EL (cell line): ENCODE data around the gene HES6.
"Not testable (repeated sequence)": the region's sequence is repeated elsewhere in the genome, so short reads cannot be mapped to it uniquely, and the experiment has no call there.

Experiments used
- DNase-seq: peaks from one replicate; pipeline ENCODE4 v3.0.0-alpha.2; 2016

Gene HES6

DNA sequence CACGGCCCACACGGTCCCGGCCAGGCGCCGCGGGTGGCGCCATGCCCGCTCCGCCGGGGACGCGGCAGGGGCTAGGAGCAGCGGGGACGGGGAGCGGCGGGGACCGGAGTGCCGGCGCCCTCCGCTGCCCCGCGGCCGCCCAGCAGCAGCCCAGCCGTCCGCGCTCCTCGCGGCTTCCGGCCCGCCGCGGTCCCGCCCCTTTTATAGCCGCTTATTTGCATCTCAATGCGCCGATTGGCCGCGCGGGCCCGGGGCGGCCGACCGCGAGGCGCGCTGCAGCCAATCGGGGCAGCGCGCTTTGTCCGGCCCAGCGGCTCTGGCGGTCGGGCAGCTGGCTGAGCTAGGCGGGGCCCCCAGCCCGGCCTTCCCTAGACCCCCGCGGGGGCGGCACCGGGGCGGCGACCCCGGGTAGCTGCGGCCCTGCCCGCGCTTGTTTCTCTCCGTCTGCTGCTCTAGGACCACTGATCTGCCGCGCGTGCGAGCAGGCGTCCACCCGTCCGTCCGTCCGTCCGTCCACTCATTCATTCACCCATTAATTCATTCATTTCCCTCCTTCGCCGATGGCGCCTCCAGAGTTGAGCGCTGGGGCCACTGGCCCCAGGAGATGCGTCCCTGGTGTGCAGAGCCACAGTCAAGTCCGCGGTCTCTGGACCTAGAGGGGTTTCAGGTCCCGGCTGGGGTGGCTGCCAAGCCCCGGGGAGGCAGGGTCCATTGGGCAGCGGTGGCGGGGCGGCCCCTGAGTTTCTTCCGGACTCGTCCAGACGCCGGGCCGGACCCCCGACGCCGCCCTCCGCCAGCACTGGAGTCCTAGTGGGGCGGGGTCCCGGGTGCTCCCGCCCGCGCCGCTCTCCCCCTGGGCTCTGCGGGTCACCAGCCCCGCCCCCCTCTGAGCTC is at the start of gene HES6:
Gene HES6 (minus strand): TSS at position 176 of the 894 bp plus-strand sequence. CDS start 133 bp downstream, at position 43.
- DNase-seq = peak; percentile 88

DNA sequence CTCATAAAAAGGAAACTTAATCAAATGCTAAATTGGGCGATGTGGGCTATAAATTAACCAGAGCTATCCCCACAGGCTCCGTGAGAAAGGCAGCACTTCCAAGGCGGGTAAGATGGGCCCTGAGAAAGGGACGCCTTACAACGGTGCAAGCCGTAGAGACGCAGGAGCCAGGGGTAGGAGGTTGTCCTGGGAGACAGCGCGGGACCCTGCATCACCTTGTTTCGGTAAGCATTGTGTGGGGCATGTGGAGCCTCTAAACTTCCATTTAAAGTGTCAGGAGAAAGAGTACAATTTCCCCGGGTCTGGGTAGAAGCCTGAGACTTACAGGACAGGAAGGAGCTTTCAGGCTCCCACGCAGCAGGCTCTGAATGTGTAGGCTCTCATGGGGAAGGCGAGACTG is 49.7 kb upstream of the HES6 start:
- no peak for DNase-seq

GRCh38 chr2:238288650-238289573 is 49.1 kb upstream of the HES6 start:
- peak; percentile 98 for DNase-seq

DNA sequence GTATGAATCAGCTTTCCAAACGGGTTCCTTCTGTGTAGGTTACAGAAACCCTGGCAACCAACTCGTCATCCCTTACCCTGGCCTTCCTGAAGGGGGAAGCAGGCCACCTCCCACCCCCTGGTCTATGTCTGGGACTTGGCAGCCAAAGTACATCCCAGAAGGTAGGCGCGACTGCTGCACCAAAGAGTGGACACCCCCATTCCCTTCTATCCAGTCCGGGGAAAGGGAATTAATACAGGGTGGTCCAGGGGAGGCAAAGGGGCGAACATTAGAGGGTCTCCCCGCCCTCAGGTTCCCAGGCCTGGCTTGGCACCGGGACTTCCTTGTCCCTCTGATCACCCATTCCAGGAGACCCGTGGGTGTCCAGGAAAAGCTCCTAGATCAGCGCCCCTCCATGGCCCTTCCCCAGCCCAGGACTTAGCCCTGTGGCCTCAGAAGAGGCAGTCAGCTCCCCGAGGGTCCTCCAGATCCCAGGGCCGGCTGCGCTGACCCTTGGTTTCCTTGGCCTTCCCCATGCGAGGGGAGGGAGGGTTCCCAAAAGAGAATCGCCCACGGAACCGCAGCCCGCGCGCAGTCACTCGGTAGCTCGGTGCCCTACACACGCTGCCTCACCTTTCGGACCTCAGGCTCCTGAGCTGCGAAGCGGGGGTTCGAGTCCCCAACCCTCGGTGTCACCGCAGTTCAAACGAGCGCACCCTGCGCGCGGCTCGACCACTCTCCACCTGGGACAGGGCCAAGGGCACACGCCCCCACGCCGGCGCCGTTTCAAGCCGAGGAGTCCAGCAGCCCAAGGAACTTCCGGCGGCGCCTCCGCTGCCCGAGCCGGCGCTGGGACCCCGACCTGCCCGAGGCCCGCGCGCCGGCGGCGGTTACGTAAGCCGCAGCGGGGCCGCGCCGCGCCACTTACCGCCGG is 48.2 kb upstream of the HES6 start, which contains the start of gene PER2:
Gene PER2 (minus strand): TSS at position 874 of the 913 bp plus-strand sequence. CDS start 10,674 bp downstream, outside the sequence.
- peak; percentile 78 for DNase-seq

GRCh38 chr2:238286987-238287736 is 47.3 kb upstream of the HES6 start:
- no peak for DNase-seq

DNA sequence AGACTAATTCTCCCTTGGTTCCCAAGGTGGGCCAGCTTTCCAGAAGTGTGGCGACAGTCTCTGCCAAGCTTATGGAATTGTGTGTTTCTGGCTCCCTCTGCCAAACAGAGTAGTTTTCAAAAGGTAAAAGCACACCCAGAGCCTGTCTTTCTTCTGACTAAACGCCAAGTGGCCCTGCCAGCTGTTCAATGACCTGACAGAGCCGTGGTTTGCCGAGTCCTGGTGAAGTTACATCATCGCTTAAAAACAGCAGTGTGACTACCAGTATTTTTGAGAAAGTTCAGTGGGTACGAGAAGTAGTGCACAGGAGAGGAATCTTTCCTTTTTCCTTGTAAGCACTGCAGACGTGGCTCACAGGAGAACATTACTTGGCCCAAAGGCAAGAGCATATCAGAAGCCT is 46.7 kb upstream of the HES6 start:
- peak; percentile 69 for DNase-seq

- no peak for DNase-seq
Measured at GRCh38 chr2:238286095-238286494, 46.3 kb upstream of the HES6 start.

DNA sequence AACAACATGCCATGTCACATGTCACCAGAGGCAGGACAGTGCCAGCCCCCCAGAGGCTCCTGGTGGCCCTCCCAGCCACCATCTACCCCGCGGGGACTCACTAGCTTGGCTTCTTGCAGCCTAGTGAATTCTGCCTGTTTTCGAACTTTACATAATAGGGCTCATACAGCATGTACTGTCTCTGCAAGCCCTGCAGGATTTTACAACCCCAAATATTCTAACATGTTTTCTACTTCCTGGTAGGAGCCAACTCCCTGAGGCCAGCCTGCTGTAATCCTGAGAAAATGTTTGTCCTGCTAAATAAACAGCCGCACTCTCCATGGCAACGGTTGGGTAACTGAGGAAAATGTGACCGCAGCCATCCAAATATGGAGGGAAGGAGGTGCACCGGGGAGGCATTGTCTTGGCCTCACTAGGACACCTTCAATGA is 45.8 kb upstream of the HES6 start:
- DNase-seq = peak; percentile 91

DNA sequence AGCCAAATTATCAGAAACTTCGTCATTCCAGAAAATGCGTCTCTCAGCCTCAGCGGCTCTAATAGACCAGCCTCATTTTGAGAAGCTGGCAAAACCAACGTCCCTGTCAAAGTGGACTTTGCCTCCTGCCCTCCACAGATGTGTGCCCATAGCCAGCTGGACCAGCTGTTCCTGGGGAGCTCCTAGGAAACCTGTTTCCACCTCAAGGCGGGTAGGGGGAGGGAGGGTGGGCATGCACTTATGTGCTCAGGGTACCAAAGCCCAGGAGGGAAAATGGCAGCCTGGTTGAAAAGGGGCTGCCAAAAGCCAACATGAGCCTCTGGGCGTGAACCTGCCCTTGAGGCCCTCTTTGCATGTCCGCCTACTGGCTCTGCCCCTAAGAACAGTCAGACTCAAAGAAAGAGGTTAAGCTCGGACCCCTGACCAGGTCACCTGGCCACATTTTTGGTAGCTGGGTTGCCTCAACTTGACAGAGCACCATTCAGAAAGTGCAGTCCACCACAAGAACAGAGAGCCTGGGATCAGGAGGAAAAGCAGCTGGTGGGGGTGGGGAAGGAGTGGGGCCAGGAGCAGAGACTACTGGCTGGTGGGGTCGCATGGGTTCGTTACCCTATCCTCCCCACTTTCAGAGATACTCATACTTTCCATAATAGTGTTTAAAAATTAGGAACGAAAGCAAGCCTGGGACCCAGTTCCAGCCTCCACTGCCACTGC is 45.1 kb upstream of the HES6 start:
- DNase-seq = no peak

- no peak for DNase-seq
Measured at GRCh38 chr2:238282861-238283738, 43.3 kb upstream of the HES6 start.

DNA sequence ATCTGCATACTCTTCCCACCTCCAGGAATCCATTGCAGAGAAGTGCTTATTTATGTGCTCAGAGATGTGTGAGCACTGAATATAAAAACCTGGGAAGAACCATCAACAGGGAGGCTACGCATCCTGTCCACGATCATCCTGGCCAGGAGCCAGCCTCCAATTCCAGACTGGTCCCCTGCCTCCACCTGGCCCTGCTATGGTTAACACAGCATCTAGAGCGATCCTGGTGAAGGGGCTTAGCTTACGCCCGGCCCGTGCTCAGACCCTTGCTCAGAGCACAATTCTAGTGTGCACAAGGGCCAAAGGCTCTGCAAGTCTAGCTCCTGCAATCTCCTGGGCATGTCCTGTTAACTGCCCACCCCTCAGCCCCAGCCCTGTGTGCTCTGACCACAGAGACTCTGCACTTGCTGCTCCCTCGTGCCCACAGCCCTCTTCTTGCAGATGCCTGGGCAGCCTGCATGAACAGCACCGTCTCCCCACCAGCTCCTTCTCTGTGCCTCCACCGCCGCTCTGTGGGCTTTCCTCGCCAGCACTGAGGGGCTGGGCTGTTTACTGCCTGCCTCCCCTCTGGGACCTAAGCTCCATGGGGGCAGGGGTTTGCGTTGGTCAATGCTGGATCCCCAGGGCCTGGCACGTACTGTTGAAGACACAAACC is 42.1 kb upstream of the HES6 start:
- DNase-seq = no peak

- no peak for DNase-seq
Measured at GRCh38 chr2:238280083-238280825, 40.4 kb upstream of the HES6 start.

DNA sequence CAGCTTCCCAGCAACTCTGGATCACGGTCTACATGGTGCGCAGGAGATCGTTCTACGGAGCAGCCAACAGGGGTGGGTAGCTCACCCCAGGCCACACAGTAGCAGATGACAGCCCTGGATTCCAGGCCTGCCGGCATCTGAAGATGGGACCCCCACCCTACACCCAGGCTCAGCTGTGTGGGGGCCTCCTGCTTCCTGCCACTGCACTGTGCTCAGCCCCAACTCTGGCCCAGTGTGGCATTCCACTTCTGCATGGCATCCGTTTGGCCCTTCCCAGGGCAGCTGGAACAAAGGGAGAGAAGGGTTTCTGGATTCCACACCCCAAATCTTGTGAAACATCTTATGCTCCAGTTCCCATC is 39.5 kb upstream of the HES6 start:
- no peak for DNase-seq

DNA sequence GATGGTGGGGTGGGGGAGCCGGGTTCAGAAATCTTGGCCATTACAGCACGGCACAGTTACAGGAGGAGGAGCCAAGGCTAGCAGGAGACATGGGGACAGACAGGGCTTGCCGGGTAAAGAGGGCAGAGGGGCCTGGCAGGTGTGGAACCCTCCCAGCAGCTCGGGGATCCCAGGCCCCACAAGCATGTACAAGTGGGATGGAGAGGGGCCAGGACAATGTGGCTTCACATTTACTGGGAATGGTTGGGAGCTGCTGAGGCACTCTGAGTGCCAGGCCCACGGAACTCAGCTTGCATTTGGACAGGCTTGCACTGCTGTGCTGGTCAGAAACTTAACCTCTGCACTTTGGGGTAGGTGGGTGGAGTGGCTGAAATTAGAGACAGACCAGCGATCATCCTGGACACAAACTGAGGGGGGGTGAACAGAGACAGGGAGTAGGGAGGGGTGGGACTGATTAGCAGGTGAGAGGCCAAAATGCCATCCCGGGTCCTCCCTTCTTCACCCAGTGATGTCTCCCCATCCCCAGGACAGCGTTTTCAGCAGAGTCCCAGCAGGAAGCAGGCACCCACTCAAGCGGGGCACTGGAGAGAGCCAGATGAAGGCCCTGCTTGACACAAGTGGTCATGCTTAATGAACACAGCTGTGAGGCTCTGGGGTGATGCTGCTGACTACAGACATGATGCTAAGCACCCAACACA is 38.9 kb upstream of the HES6 start:
- DNase-seq = no peak

DNA sequence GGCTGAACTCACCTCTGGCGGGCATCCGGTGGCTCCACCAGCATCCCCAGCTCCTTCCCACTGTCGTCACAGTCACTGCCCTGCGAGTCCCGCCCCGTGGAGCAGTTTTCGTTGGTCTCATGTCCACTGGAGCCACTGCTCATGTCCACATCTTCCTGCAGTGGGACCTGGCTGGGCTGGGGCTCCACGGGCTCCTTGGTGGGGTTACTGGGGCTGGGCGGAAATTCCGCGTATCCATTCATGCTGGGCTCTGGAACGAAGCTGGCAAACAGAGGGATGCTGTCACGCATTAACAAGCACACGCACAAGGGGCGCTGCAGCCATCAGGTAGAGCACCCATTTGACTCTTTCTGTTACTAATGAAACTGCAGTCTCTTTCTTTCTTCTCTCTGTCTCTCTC is 37.9 kb upstream of the HES6 start:
- DNase-seq = no peak

DNA sequence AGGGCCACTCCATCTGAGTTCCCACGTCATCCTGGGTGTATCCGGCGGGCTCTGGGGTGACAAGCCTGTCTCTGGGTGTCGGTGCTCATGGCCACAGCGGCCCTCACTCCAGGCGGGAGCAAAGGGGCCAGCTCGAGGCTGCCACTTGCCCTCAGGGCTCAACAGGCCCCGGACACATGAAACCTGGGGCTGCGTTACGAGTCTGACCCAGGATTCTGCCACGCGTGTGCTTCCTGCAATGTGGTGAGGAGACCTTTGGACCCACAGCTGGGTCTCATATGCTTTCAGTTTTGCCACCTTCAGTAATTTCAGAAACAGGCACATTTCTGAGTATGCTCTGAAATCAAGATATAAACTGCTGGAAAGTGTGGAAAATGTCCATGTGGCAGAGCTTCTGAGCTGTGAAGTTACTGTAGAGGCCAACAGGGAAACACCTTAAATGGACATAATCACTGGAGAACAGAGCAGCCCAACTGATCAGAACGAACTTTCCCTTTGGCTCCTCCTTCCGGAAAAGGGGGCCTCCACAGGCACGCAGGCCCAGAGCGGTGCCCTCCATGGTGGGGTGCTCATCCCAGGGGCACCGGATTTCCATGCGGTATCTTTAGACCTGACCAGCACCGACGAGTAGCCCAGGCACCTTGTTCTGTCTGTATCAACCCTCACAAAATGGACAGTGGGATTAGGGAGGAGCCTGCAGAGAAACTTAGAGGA is 34.5 kb upstream of the HES6 start:
- no peak for DNase-seq

GRCh38 chr2:238273433-238273832 is 33.6 kb upstream of the HES6 start:
- not testable (repeated sequence) for DNase-seq
